HEK293 (cell line): ENCODE data around the gene HIRIP3.

Experiments
- CTCF ChIA-PET: fragments of 350-600 bp; formaldehyde crosslinking; extraction: SDS; loops from one replicate; lab custom pipeline; 2021; ENCODE audit warnings: antibody characterized with exemption; lab: Yijun Ruan, JAX
- POLR2A ChIA-PET: fragments of 300-600 bp; formaldehyde crosslinking; extraction: SDS; loops from one replicate; lab custom pipeline; 2020; ENCODE audit warnings: antibody characterized with exemption, inconsistent platforms; lab: Yijun Ruan, JAX
- H3K27ac ChIP-seq: fragments of 200-500 bp; sonication (Bioruptor generic); 2 replicates; pipeline ENCODE4 v1.5.1; 2014; ENCODE audit warnings: low read depth, low read length, control low read depth, inconsistent platforms; ENCODE audit errors: extremely low read depth
- H3K36me3 ChIP-seq, 2 experiments: fragments of 200-500 bp in 1 of 2; sonication (Bioruptor generic) in 1 of 2; 1 replicate in 1 of 2; 2 replicates in 1 of 2; pipeline ENCODE4 v1.5.1; 2014 to 2017; ENCODE audit warnings: inconsistent platforms in 2 of 2, low read length in 2 of 2; ENCODE audit not compliant: control insufficient read depth in 2 of 2, insufficient read depth in 1 of 2
- H3K4me1 ChIP-seq: fragments of 200-500 bp; sonication (Bioruptor generic); 2 replicates; pipeline ENCODE4 v1.5.1; 2014; ENCODE audit warnings: mild to moderate bottlenecking, low read length, inconsistent platforms; ENCODE audit not compliant: control insufficient read depth, insufficient read depth
- H3K4me3 ChIP-seq: 2 replicates; pipeline ENCODE4 v1.5.1; 2011; ENCODE audit warnings: low read depth, mild to moderate bottlenecking, control low read depth, low read length, moderate library complexity
- H3K9me3 ChIP-seq: fragments of 200-500 bp; sonication (Bioruptor generic); 2 replicates; pipeline ENCODE4 v1.5.1; 2014; ENCODE audit warnings: low read depth, low read length, inconsistent platforms; ENCODE audit not compliant: control insufficient read depth, insufficient read depth
- CTCF ChIP-seq: fragments of 450-650 bp; formaldehyde crosslinking; IDR thresholded peaks from 2 replicates; pipeline ENCODE4 v1.5.1; 2016; ENCODE audit warnings: missing biosample characterization, missing genetic modification characterization
- EGR2 ChIP-seq: fragments of 450-650 bp; formaldehyde crosslinking; IDR thresholded peaks from 2 replicates; pipeline ENCODE4 v1.5.1; 2016; ENCODE audit warnings: low read depth, missing biosample characterization, missing genetic modification characterization
- ELK4 ChIP-seq: IDR thresholded peaks from 2 replicates; pipeline ENCODE4 v1.6.1; 2011; ENCODE audit warnings: mild to moderate bottlenecking, low read depth, low read length, borderline replicate concordance
- GLIS1 ChIP-seq: fragments of 450-650 bp; formaldehyde crosslinking; IDR thresholded peaks from 2 replicates; pipeline ENCODE4 v1.5.1; 2016; ENCODE audit warnings: missing biosample characterization, missing genetic modification characterization
- KLF17 ChIP-seq: fragments of 450-650 bp; formaldehyde crosslinking; IDR thresholded peaks from 2 replicates; pipeline ENCODE4 v1.5.1; 2016; ENCODE audit warnings: missing biosample characterization, missing genetic modification characterization
- KLF7 ChIP-seq: fragments of 450-650 bp; formaldehyde crosslinking; IDR thresholded peaks from 2 replicates; pipeline ENCODE4 v1.5.1; 2016; ENCODE audit warnings: missing biosample characterization, missing genetic modification characterization, borderline replicate concordance
- PATZ1 ChIP-seq: fragments of 450-650 bp; formaldehyde crosslinking; IDR thresholded peaks from 2 replicates; pipeline ENCODE4 v1.5.1; 2016; ENCODE audit warnings: missing biosample characterization, missing genetic modification characterization
- SCRT2 ChIP-seq: fragments of 450-650 bp; formaldehyde crosslinking; IDR thresholded peaks from 2 replicates; pipeline ENCODE4 v1.5.1; 2016; ENCODE audit warnings: missing biosample characterization, missing genetic modification characterization
- SP7 ChIP-seq: fragments of 450-650 bp; formaldehyde crosslinking; IDR thresholded peaks from 2 replicates; pipeline ENCODE4 v1.5.1; 2016; ENCODE audit warnings: missing biosample characterization, missing genetic modification characterization
- TRIM28 ChIP-seq: IDR thresholded peaks from 2 replicates; pipeline ENCODE4 v1.6.1; 2011; ENCODE audit warnings: low read length, control low read depth, borderline replicate concordance
- ZBTB17 ChIP-seq: fragments of 450-650 bp; formaldehyde crosslinking; IDR thresholded peaks from 2 replicates; pipeline ENCODE4 v1.5.1; 2016; ENCODE audit warnings: missing biosample characterization, missing genetic modification characterization
- ZBTB7A ChIP-seq: fragments of 450-650 bp; formaldehyde crosslinking; IDR thresholded peaks from 2 replicates; pipeline ENCODE4 v1.5.1; 2016; ENCODE audit warnings: low read depth, missing biosample characterization, missing genetic modification characterization
- ZBTB8A ChIP-seq: fragments of 450-650 bp; formaldehyde crosslinking; IDR thresholded peaks from 2 replicates; pipeline ENCODE4 v1.5.1; 2016; ENCODE audit warnings: missing biosample characterization, missing genetic modification characterization
- ZFHX2 ChIP-seq: fragments of 450-650 bp; formaldehyde crosslinking; conservative IDR thresholded peaks from 2 replicates; pipeline ENCODE4 v1.5.1; 2016; ENCODE audit warnings: missing biosample characterization, missing genetic modification characterization
- ZIC2 ChIP-seq: fragments of 450-650 bp; formaldehyde crosslinking; IDR thresholded peaks from 2 replicates; pipeline ENCODE4 v1.5.1; 2016; ENCODE audit warnings: missing biosample characterization, missing genetic modification characterization
- ZNF140 ChIP-seq: fragments of 450-650 bp; formaldehyde crosslinking; IDR thresholded peaks from 2 replicates; pipeline ENCODE4 v1.5.1; 2016; ENCODE audit warnings: missing biosample characterization, missing genetic modification characterization
- ZNF239 ChIP-seq: fragments of 450-650 bp; formaldehyde crosslinking; IDR thresholded peaks from 2 replicates; pipeline ENCODE4 v1.5.1; 2016; ENCODE audit warnings: missing biosample characterization, missing genetic modification characterization
- ZNF449 ChIP-seq: fragments of 450-650 bp; formaldehyde crosslinking; IDR thresholded peaks from 2 replicates; pipeline ENCODE4 v1.5.1; 2017; ENCODE audit warnings: missing biosample characterization, mild to moderate bottlenecking, missing genetic modification characterization, moderate library complexity
- ZNF580 ChIP-seq: fragments of 450-650 bp; formaldehyde crosslinking; IDR thresholded peaks from 2 replicates; pipeline ENCODE4 v1.5.1; 2016; ENCODE audit warnings: missing biosample characterization, missing genetic modification characterization
- ZNF600 ChIP-seq: fragments of 450-650 bp; formaldehyde crosslinking; IDR thresholded peaks from 2 replicates; pipeline ENCODE4 v1.5.1; 2016; ENCODE audit warnings: missing biosample characterization, missing genetic modification characterization
- ZNF623 ChIP-seq: fragments of 450-650 bp; formaldehyde crosslinking; IDR thresholded peaks from 2 replicates; pipeline ENCODE4 v1.5.1; 2016; ENCODE audit warnings: missing biosample characterization, missing genetic modification characterization
- ZNF664 ChIP-seq: fragments of 450-650 bp; formaldehyde crosslinking; IDR thresholded peaks from 2 replicates; pipeline ENCODE4 v1.5.1; 2016; ENCODE audit warnings: missing biosample characterization, missing genetic modification characterization
- ZNF692 ChIP-seq: fragments of 450-650 bp; formaldehyde crosslinking; IDR thresholded peaks from 2 replicates; pipeline ENCODE4 v1.5.1; 2016; ENCODE audit warnings: missing biosample characterization, missing genetic modification characterization
- ZNF747 ChIP-seq: fragments of 450-650 bp; formaldehyde crosslinking; IDR thresholded peaks from 2 replicates; pipeline ENCODE4 v1.5.1; 2016; ENCODE audit warnings: missing biosample characterization, missing genetic modification characterization

The HIRIP3 gene

GRCh38 chr16:29975811-29976511 is 19.5 kb downstream of the HIRIP3 start:
- Histone ChIP-seq H3K9me3 (no peaks in the 10 kb centered on the region), H3K4me3 (no peak overlapping the region; the same call in 1 of the 2 replicates), H3K27ac (no peak overlapping the region; the same call in 1 of the 2 replicates), H3K36me3 (peaks cover 5 to 71% of the 10 kb centered on the region in 2 experiments; a peak in 1 of 3 replicates), H3K4me1 (peaks cover 8% of the 10 kb centered on the region)
- CTCF ChIA-PET, result interaction anchor here (0.6 to 2.0 kb wide), 11 partner anchors 9 to 246 kb away, joined by 3 to 8 read pairs (median 3); partner anchors contain the start of gene KCTD13
- TF ChIP-seq CTCF (tag by site-specific recombination) (peak; percentile 72), EGR2 (tag by site-specific recombination) (peak; percentile 52), ZBTB8A (tag by site-specific recombination) (peak; percentile 56), ZBTB17 (tag by site-specific recombination) (no peak), ZNF692 (tag by site-specific recombination) (0 out of 2 replicates have a peak, but pooled peaks have one; percentile 21), KLF7 (no peak), ZIC2 (peak; percentile 61; the same call in 1 of the 2 replicates), TRIM28 (no peak), SCRT2 (peak; percentile 78; the same call in 1 of the 2 replicates), ZFHX2 (peak; percentile 61), ZNF664 (tag by site-specific recombination) (peak; percentile 50; the same call in 1 of the 2 replicates), GLIS1 (peak; percentile 54; the same call in 1 of the 2 replicates), ZNF600 (tag by site-specific recombination) (peak; percentile 78; the same call in 1 of the 2 replicates), ZNF449 (peak; percentile 63; the same call in 1 of the 2 replicates), ZNF239 (tag by site-specific recombination) (no peak)
- POLR2A ChIA-PET, result interaction anchor here (0.8 to 5.4 kb wide), 8 partner anchors 10 to 160 kb away, joined by 3 to 58 read pairs (median 4); partner anchors contain the start of genes HIRIP3, KCTD13, PAGR1 and SEZ6L2

- CTCF ChIA-PET, result interaction anchor here (0.6 to 2.0 kb wide), 7 partner anchors 10 to 246 kb away, joined by 3 to 5 read pairs (median 4); no protein-coding TSS in a partner anchor
- POLR2A ChIA-PET, result interaction anchor here (0.6 to 5.4 kb wide), 11 partner anchors 11 to 160 kb away, joined by 3 to 58 read pairs (median 5); partner anchors contain the start of genes HIRIP3, INO80E, KCTD13 and PAGR1
- Histone ChIP-seq H3K9me3 (no peaks in the 10 kb centered on the region), H3K27ac (no peak overlapping the region), H3K4me3 (peak overlapping the region; percentile 72), H3K36me3 (peaks cover 5 to 63% of the 10 kb centered on the region in 2 experiments; a peak in 1 of 3 replicates), H3K4me1 (peaks cover 8% of the 10 kb centered on the region)
- TF ChIP-seq ZNF623 (tag by site-specific recombination) (peak; percentile 21; the same call in 1 of the 2 replicates), ZNF140 (tag by site-specific recombination) (no peak), ELK4 (no peak), SP7 (0 out of 2 replicates have a peak, but pooled peaks have one; percentile 8), KLF17 (tag by site-specific recombination) (0 out of 2 replicates have a peak, but pooled peaks have one; percentile 13), PATZ1 (0 out of 2 replicates have a peak, but pooled peaks have one; percentile 2), ZNF580 (tag by site-specific recombination) (peak; percentile 70; the same call in 1 of the 2 replicates), ZBTB7A (tag by site-specific recombination) (0 out of 2 replicates have a peak, but pooled peaks have one; percentile 11), ZIC2 (no peak), ZNF747 (no peak)
Measured at GRCh38 chr16:29975134-29975538, 20.3 kb downstream of the HIRIP3 start.
